Urothelium cell line (cell line): ENCODE results near the gene SLC29A3.

Experiments
- DNase-seq: peaks from one replicate; pipeline ENCODE4 v3.0.0; 2011; ENCODE audit warnings: low spot score, mixed read lengths
- FAIRE-seq: peaks from 2 replicates; lab custom pipeline; 2011; peaks lifted over from hg19 to GRCh38; lab: Jason Lieb, UNC

Gene SLC29A3

DNA sequence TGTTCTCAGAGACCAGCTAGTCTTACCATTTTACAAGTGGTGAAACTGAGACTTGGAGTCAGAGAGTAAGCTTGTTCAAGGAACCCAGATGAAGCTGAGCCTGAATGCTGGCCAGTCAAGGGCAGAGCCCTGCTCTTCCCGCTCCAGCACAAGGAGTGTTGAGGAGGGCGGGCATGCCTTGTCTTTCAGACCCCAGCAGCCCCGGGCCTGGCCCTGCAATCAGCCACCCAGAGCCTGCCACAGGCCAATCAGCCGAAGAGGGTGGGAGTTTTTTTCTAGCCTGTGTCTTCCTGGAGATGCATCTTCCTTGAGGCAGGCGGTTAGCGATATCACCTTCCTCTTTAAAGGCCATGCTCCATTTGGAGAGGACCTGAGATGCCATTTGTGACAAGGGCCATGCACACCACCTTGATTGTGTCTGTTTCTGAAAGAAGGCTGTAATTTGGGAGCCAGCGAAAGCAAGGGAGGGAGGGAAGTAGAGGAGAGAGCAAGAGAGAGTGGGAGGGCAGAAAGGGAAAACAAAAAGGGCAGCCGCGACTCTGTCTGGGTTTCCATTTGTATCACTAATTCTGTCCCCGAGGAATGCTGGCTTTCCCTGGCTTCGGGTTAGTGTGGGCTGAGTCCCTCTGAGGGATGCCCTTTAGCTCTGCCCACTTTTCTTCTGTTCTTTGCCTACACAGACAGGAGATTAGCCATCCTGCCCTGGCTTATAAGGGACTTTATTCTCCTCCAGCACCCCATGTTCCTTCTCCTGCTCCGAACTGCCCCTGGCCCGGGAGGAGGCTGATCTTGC lies 85.6 kb downstream of the SLC29A3 start:
- FAIRE-seq (no peak), DNase-seq (no peak)

- DNase-seq, result no peak
- no peak for FAIRE-seq
Observed at GRCh38 chr10:71406878-71407277, 87.8 kb downstream of the SLC29A3 start.

DNA sequence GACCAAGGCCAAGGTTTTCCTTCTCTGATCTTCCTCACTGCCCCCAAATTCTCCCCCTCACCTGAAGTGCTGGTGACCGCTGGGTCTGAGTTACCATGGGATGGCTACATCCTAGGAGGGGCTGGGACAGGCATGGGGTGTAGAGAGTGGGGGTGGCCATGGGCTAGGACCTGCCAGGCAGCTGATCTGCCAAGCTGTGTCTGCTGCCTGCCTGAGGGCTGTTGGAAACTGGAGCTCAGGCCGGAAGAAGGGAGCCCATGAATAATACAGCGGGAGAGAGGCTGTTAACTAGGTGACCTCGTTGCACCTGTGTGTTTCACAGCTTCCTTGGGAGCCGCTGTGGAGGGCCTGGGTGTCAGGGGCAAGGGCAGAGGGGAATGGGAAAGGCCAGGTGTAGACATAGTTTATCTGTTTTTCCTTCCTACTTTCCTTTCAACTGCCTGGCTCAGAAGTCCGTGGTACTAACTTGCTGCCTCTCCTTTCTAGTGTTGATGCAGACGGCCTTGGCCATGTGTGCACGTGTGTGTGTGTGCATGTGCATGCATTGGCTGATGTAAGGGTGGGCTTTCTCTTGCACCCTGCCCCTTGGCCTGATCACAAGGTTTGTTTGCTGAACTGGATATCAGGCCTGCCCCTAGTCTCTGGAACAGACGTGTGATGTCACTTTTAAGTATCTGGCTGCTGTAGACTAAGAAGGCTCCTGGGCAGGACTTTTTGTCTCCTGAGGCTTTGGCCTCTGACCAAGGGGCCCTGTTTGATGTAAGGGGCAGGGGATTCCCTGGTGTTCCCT lies 89.6 kb downstream of the SLC29A3 start:
- FAIRE-seq (peak; percentile 9), DNase-seq (no peak)

GRCh38 chr10:71409516-71410104 lies 90.6 kb downstream of the SLC29A3 start:
- DNase-seq, result no peak
- FAIRE-seq, result no peak
